Measurements from ENCODE around the gene INPP5K.
"Not testable (repeated sequence)": the region's sequence is repeated elsewhere in the genome, so short reads cannot be mapped to it uniquely, and the experiment has no call there.

INPP5K gene

GRCh38 chr17:1546292-1546922 is 30.0 kb upstream of the INPP5K start:
- no peak for DNase-seq

GRCh38 chr17:1545618-1546017 is 29.2 kb upstream of the INPP5K start:
- DNase-seq, result no peak

- no peak for DNase-seq
These were observed 25.9 kb upstream of the INPP5K start for GRCh38 chr17:1542316-1542715.

- no peak for DNase-seq
These were observed 25.0 kb upstream of the INPP5K start for GRCh38 chr17:1541367-1541904.

- DNase-seq, result no peak
These were observed 23.4 kb upstream of the INPP5K start for GRCh38 chr17:1539811-1540210.

GRCh38 chr17:1535737-1536136 is 19.3 kb upstream of the INPP5K start:
- no peak for DNase-seq

GRCh38 chr17:1533661-1534325 is 17.4 kb upstream of the INPP5K start:
- no peak for DNase-seq

GRCh38 chr17:1532836-1533602 is 16.6 kb upstream of the INPP5K start:
- DNase-seq, result peak; percentile 53 to 54

GRCh38 chr17:1529863-1530262 is 13.5 kb upstream of the INPP5K start:
- no peak for DNase-seq

GRCh38 chr17:1526876-1527275 is 10.5 kb upstream of the INPP5K start:
- not testable (repeated sequence) for DNase-seq

GRCh38 chr17:1522626-1523025 is 6.2 kb upstream of the INPP5K start:
- DNase-seq, result no peak

- DNase-seq, result no peak
These were observed 4.8 kb upstream of the INPP5K start for GRCh38 chr17:1521086-1521640.

GRCh38 chr17:1519678-1520077 is 3.3 kb upstream of the INPP5K start:
- no peak for DNase-seq

GRCh38 chr17:1518410-1518809 is 2.0 kb upstream of the INPP5K start:
- no peak for DNase-seq

- peak; percentile 48 to 63 for DNase-seq
These were observed 598 bp downstream of the INPP5K start for GRCh38 chr17:1515640-1516387.

GRCh38 chr17:1512351-1512750 is 4.1 kb downstream of the INPP5K start:
- no peak for DNase-seq

GRCh38 chr17:1511756-1512321 is 4.6 kb downstream of the INPP5K start:
- no peak for DNase-seq

GRCh38 chr17:1511290-1511689 is 5.1 kb downstream of the INPP5K start:
- no peak for DNase-seq

- DNase-seq, result no peak
These were observed 7.0 kb downstream of the INPP5K start for GRCh38 chr17:1509290-1509881.

GRCh38 chr17:1508709-1509108 is 7.7 kb downstream of the INPP5K start:
- DNase-seq, result not testable (repeated sequence)

GRCh38 chr17:1506649-1507267 is 9.7 kb downstream of the INPP5K start:
- no peak for DNase-seq
